ENCODE measurements around the gene FOXE1.

DNA sequence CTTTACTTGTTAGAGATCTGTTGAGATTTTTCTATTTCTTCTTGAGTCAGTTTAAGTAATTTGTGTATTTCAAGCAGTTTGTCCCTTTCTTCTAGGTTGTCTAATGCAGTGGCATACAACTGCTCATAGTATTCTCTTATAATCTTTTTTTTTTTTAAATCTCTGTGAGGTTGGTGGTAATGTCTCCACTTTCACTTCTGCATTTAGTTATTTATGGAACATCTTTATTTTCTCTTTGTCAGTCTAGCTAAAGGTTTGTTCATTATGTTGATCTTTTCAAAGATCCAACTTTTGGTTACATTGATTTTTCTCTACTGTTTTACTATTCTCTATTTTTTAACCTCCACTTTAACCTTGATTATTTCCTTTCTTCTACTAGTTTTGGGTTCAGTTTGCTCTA is 13.8 kb downstream of the FOXE1 start:
- TF ChIP-seq YY1 (IDR thresholded peaks at IDR 0.05; ENCODE audit: low read depth) (no peak), EP300 (IDR thresholded peaks at IDR 0.05; ENCODE audit: borderline replicate concordance) (no peak), FOXM1 (IDR thresholded peaks at IDR 0.05; ENCODE audit: borderline replicate concordance, low read depth) (no peak), TAF1 (IDR thresholded peaks at IDR 0.05; ENCODE audit: low read depth) (no peak), EGR1 (IDR thresholded peaks at IDR 0.05) (no peak), RAD21 (IDR thresholded peaks at IDR 0.05; ENCODE audit: low read depth) (no peak), TEAD4 (IDR thresholded peaks at IDR 0.05) (no peak)
- TF ChIP-seq, protein P1, sequence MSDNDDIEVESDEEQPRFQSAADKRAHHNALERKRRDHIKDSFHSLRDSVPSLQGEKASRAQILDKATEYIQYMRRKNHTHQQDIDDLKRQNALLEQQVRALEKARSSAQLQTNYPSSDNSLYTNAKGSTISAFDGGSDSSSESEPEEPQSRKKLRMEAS (IDR thresholded peaks at IDR 0.05): no peak
- TF ChIP-seq, protein P2, sequence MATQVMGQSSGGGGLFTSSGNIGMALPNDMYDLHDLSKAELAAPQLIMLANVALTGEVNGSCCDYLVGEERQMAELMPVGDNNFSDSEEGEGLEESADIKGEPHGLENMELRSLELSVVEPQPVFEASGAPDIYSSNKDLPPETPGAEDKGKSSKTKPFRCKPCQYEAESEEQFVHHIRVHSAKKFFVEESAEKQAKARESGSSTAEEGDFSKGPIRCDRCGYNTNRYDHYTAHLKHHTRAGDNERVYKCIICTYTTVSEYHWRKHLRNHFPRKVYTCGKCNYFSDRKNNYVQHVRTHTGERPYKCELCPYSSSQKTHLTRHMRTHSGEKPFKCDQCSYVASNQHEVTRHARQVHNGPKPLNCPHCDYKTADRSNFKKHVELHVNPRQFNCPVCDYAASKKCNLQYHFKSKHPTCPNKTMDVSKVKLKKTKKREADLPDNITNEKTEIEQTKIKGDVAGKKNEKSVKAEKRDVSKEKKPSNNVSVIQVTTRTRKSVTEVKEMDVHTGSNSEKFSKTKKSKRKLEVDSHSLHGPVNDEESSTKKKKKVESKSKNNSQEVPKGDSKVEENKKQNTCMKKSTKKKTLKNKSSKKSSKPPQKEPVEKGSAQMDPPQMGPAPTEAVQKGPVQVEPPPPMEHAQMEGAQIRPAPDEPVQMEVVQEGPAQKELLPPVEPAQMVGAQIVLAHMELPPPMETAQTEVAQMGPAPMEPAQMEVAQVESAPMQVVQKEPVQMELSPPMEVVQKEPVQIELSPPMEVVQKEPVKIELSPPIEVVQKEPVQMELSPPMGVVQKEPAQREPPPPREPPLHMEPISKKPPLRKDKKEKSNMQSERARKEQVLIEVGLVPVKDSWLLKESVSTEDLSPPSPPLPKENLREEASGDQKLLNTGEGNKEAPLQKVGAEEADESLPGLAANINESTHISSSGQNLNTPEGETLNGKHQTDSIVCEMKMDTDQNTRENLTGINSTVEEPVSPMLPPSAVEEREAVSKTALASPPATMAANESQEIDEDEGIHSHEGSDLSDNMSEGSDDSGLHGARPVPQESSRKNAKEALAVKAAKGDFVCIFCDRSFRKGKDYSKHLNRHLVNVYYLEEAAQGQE (IDR thresholded peaks at IDR 0.05; ENCODE audit: low read depth): no peak

All from Ishikawa (cell line).